Measurements from ENCODE around the gene UNC5CL. TPM values are rescaled to one million over a fixed set of nuclear protein-coding genes. Genes with fewer than 3 reads are reported as not detected.

The UNC5CL gene
- total RNA-seq, 1 experiment from 2014 or later = 4.5 TPM

DNA sequence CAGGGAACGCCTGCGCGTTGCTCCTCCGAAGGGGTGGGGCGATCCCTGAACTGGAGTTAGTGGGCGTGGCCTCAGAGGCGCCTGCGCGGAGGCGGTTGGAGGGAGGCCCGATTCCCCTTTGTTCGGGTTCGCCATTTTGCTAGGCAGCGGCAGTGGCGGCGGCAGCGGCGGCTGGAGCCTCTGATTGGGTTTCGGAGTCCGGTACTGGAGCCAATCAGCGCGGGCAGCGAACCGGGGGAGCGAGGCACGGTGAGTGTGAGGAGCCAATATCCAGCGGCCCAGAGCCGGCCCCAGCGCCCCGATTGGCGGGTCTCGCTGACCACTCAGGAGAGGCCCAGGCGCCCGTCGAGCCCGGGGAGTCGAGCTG is 33.8 kb upstream of the UNC5CL start, which contains the start of gene NFYA:
NFYA (plus strand) TSS at position 139 of the 367 bp plus-strand sequence. CDS start 6,116 bp downstream, outside the sequence.
- H3K36me3 Mint-ChIP-seq = peaks cover 16% of the 10 kb centered on the region
- H3K9me3 Mint-ChIP-seq = no peaks in the 10 kb centered on the region
- H3K27me3 Mint-ChIP-seq (ENCODE audit: low read depth) = no peaks in the 10 kb centered on the region
- H3K27ac Mint-ChIP-seq = peak within 1 kb of the TSS; percentile 98
- CTCF ChIA-PET = interaction anchor here (0.8 to 3.0 kb wide), 6 partner anchors 10 to 119 kb away, joined by 3 to 12 read pairs (median 6); partner anchors contain the start of gene UNC5CL
- peak within 1 kb of the TSS; percentile 94 for H3K4me3 Mint-ChIP-seq
- peaks cover 40% of the 10 kb centered on the region for H3K4me1 Mint-ChIP-seq
- POLR2A ChIA-PET = interaction anchor here (0.7 to 1.0 kb wide), 5 partner anchors 15 to 275 kb away, joined by 3 read pairs; no protein-coding TSS in a partner anchor
- ATAC-seq (peak; percentile 81), DNase-seq (ENCODE audit: low spot score) (peak; percentile 100)
- TF ChIP-seq, protein P1, sequence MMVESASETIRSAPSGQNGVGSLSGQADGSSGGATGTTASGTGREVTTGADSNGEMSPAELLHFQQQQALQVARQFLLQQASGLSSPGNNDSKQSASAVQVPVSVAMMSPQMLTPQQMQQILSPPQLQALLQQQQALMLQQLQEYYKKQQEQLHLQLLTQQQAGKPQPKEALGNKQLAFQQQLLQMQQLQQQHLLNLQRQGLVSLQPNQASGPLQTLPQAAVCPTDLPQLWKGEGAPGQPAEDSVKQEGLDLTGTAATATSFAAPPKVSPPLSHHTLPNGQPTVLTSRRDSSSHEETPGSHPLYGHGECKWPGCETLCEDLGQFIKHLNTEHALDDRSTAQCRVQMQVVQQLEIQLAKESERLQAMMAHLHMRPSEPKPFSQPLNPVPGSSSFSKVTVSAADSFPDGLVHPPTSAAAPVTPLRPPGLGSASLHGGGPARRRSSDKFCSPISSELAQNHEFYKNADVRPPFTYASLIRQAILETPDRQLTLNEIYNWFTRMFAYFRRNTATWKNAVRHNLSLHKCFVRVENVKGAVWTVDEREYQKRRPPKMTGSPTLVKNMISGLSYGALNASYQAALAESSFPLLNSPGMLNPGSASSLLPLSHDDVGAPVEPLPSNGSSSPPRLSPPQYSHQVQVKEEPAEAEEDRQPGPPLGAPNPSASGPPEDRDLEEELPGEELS (CRISPR knock-in tag; IDR thresholded peaks at IDR 0.05) = peak; percentile 2; the same call in 1 of the 2 replicates
- TF ChIP-seq, protein P2, sequence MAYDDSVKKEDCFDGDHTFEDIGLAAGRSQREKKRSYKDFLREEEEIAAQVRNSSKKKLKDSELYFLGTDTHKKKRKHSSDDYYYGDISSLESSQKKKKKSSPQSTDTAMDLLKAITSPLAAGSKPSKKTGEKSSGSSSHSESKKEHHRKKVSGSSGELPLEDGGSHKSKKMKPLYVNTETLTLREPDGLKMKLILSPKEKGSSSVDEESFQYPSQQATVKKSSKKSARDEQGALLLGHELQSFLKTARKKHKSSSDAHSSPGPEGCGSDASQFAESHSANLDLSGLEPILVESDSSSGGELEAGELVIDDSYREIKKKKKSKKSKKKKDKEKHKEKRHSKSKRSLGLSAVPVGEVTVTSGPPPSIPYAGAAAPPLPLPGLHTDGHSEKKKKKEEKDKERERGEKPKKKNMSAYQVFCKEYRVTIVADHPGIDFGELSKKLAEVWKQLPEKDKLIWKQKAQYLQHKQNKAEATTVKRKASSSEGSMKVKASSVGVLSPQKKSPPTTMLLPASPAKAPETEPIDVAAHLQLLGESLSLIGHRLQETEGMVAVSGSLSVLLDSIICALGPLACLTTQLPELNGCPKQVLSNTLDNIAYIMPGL (CRISPR knock-in tag; IDR thresholded peaks at IDR 0.05) = no peak
- TF ChIP-seq NFYB (CRISPR knock-in tag; conservative IDR thresholded peaks at IDR 0.05; ENCODE audit: low read depth) (peak; percentile 84), ZNF232 (CRISPR knock-in tag; IDR thresholded peaks at IDR 0.05) (peak; percentile 75; the same call in 1 of the 2 replicates), ZNF317 (CRISPR knock-in tag; IDR thresholded peaks at IDR 0.05; ENCODE audit: borderline replicate concordance, low read depth) (no peak)
- TF ChIP-seq, protein P3, sequence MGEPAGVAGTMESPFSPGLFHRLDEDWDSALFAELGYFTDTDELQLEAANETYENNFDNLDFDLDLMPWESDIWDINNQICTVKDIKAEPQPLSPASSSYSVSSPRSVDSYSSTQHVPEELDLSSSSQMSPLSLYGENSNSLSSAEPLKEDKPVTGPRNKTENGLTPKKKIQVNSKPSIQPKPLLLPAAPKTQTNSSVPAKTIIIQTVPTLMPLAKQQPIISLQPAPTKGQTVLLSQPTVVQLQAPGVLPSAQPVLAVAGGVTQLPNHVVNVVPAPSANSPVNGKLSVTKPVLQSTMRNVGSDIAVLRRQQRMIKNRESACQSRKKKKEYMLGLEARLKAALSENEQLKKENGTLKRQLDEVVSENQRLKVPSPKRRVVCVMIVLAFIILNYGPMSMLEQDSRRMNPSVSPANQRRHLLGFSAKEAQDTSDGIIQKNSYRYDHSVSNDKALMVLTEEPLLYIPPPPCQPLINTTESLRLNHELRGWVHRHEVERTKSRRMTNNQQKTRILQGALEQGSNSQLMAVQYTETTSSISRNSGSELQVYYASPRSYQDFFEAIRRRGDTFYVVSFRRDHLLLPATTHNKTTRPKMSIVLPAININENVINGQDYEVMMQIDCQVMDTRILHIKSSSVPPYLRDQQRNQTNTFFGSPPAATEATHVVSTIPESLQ (CRISPR knock-in tag; IDR thresholded peaks at IDR 0.05) = no peak
- TF ChIP-seq, protein P4, sequence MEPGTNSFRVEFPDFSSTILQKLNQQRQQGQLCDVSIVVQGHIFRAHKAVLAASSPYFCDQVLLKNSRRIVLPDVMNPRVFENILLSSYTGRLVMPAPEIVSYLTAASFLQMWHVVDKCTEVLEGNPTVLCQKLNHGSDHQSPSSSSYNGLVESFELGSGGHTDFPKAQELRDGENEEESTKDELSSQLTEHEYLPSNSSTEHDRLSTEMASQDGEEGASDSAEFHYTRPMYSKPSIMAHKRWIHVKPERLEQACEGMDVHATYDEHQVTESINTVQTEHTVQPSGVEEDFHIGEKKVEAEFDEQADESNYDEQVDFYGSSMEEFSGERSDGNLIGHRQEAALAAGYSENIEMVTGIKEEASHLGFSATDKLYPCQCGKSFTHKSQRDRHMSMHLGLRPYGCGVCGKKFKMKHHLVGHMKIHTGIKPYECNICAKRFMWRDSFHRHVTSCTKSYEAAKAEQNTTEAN (CRISPR knock-in tag; IDR thresholded peaks at IDR 0.05) = no peak

DNA sequence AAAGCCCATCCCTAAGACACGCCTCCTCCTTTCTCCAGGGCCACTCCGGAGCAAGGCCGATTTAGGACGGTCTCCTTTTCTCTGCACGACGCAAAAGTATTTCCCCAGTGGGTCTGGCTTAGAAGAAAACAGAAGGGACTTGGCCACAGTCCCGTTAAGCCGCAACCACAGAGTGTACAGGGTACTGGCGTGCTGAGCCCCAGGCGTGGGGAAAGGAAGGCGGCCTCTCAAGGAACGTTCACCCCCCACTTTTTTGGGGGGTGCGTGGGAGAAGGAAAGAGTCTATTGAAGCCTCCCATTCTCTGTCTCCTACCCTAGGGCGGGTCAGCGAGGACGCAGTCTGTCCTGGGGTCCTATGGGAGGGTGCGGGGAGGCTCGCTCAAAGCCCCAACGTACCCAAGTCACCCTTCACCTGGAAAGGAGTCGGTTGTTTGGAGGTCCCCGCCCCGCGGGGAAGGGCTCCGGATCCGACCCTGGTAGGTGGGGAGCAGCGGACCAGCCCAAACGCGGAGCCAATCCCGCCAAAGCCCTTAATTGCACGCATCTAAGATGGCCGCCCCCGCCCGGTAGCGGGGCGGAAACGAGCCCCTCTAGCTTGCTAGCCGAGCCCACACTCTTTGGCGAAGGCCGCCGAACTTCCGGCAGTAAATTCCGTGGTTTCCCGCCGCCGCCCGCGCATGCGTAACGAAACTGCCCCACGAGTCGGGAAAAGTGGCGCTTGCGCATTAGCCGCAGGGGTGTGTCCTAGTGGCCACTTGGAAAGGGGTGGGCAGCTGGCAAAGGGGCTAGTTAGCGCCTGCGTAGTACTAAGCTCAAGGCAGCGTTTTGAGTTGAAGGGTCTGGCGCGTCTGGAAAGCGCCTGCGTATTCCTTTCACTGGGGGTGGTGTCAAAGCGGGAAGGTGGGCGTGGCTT is 33.2 kb upstream of the UNC5CL start, which contains the start of gene OARD1:
OARD1 (minus strand) TSS at position 434 of the 913 bp plus-strand sequence. CDS start 722 bp downstream, outside the sequence.
- Mint-ChIP-seq H3K27me3 (ENCODE audit: low read depth) (no peaks in the 10 kb centered on the region), H3K27ac (peak within 1 kb of the TSS; percentile 98), H3K9me3 (no peaks in the 10 kb centered on the region), H3K4me3 (peak within 1 kb of the TSS; percentile 94), H3K4me1 (peaks cover 38% of the 10 kb centered on the region), H3K36me3 (peaks cover 22% of the 10 kb centered on the region)
- CTCF ChIA-PET = interaction anchor here (0.6 to 3.0 kb wide), 7 partner anchors 10 to 120 kb away, joined by 3 to 12 read pairs (median 6); partner anchors contain the start of gene UNC5CL
- ATAC-seq (peak; percentile 76), DNase-seq (ENCODE audit: low spot score) (peak; percentile 96)
- POLR2A ChIA-PET = interaction anchor here (0.7 to 1.0 kb wide), 5 partner anchors 16 to 274 kb away, joined by 3 read pairs; no protein-coding TSS in a partner anchor
- no peak for TF ChIP-seq IRF2 (CRISPR knock-in tag; IDR thresholded peaks at IDR 0.05; ENCODE audit: borderline replicate concordance, low read depth)
- TF ChIP-seq, protein P5, sequence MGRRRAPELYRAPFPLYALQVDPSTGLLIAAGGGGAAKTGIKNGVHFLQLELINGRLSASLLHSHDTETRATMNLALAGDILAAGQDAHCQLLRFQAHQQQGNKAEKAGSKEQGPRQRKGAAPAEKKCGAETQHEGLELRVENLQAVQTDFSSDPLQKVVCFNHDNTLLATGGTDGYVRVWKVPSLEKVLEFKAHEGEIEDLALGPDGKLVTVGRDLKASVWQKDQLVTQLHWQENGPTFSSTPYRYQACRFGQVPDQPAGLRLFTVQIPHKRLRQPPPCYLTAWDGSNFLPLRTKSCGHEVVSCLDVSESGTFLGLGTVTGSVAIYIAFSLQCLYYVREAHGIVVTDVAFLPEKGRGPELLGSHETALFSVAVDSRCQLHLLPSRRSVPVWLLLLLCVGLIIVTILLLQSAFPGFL (CRISPR knock-in tag; IDR thresholded peaks at IDR 0.05; ENCODE audit: borderline replicate concordance) = no peak
- peak; percentile 60; the same call in 1 of the 2 replicates for TF ChIP-seq NFE2L1 (CRISPR knock-in tag; IDR thresholded peaks at IDR 0.05)
- TF ChIP-seq ESRRA (CRISPR knock-in tag; IDR thresholded peaks at IDR 0.05; ENCODE audit: borderline replicate concordance) = no peak
- TF ChIP-seq, protein P6, sequence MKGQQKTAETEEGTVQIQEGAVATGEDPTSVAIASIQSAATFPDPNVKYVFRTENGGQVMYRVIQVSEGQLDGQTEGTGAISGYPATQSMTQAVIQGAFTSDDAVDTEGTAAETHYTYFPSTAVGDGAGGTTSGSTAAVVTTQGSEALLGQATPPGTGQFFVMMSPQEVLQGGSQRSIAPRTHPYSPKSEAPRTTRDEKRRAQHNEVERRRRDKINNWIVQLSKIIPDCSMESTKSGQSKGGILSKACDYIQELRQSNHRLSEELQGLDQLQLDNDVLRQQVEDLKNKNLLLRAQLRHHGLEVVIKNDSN (CRISPR knock-in tag; IDR thresholded peaks at IDR 0.05) = no peak
- TF ChIP-seq TEAD4 (CRISPR knock-in tag; IDR thresholded peaks at IDR 0.05) = no peak
- no peak; the same call in 1 of the 2 replicates for TF ChIP-seq NFYB (CRISPR knock-in tag; conservative IDR thresholded peaks at IDR 0.05; ENCODE audit: low read depth)
- TF ChIP-seq, protein P7, sequence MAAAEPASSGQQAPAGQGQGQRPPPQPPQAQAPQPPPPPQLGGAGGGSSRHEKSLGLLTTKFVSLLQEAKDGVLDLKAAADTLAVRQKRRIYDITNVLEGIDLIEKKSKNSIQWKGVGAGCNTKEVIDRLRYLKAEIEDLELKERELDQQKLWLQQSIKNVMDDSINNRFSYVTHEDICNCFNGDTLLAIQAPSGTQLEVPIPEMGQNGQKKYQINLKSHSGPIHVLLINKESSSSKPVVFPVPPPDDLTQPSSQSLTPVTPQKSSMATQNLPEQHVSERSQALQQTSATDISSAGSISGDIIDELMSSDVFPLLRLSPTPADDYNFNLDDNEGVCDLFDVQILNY (CRISPR knock-in tag; IDR thresholded peaks at IDR 0.05) = peak; percentile 94
- TF ChIP-seq ETV6 (CRISPR knock-in tag; IDR thresholded peaks at IDR 0.05) = no peak; the same call in 1 of the 2 replicates
- TF ChIP-seq, protein P8, sequence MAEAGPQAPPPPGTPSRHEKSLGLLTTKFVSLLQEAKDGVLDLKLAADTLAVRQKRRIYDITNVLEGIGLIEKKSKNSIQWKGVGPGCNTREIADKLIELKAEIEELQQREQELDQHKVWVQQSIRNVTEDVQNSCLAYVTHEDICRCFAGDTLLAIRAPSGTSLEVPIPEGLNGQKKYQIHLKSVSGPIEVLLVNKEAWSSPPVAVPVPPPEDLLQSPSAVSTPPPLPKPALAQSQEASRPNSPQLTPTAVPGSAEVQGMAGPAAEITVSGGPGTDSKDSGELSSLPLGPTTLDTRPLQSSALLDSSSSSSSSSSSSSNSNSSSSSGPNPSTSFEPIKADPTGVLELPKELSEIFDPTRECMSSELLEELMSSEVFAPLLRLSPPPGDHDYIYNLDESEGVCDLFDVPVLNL (CRISPR knock-in tag; IDR thresholded peaks at IDR 0.05; ENCODE audit: borderline replicate concordance, low read depth) = peak; percentile 83
- no peak for TF ChIP-seq ZNF416 (CRISPR knock-in tag; IDR thresholded peaks at IDR 0.05)
- no peak for TF ChIP-seq TCF7 (CRISPR knock-in tag; IDR thresholded peaks at IDR 0.05; ENCODE audit: low read depth)
- no peak for TF ChIP-seq ZNF263 (CRISPR knock-in tag; IDR thresholded peaks at IDR 0.05; ENCODE audit: low read depth)
- peak; percentile 40 for TF ChIP-seq SP1 (CRISPR knock-in tag; conservative IDR thresholded peaks at IDR 0.05)

Measured in WTC11 (cell line).